ENCODE data around the gene AGPAT2. TPM values are rescaled to one million over a fixed set of nuclear protein-coding genes. Genes with fewer than 3 reads are reported as not detected.

The AGPAT2 gene
- total and polyA plus RNA-seq, 2 of the 4 experiments (the other 2 are of a cell fraction) = 16.1 to 39.5 TPM

DNA sequence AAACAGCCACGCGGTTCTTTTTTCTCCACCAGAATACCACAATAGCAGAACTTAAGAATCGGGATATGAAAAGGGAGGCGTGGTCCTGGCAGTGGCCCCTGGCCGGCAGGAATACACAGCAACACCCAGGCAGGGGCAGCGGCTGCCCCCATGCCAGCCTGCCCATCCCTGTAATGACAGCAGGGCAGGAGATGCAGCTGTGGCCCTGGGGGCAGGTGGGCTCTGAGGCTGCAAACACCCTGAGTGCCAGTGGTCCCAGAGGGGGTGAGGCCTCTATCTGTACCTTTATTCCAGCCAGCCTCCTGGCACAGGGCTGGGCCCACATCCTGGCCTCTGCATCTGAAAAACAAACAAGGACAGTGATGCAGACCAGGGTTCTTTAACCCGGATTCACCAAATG lies 37.5 kb upstream of the AGPAT2 start:
- WGBS, 2 experiments (ENCODE audit: extremely low coverage in 2 of 2, insufficient read length in 1 of 2) = no CpG with 5 or more reads among the region's 7 CpGs
- Histone ChIP-seq H3K9me3 (ENCODE audit: control insufficient read depth, insufficient read depth, low read length) (no peaks in the 10 kb centered on the region), H3K36me3 (ENCODE audit: control insufficient read depth, insufficient read depth, low read length) (peaks cover 51% of the 10 kb centered on the region), H3K4ac (ENCODE audit: low read depth, low read length) (no peak overlapping the region), H3K79me1 (ENCODE audit: low read depth in 1 of 2, low read length in 2 of 2) (peaks cover 21 to 66% of the 10 kb centered on the region in 2 experiments), H4K8ac (ENCODE audit: low read depth in 2 of 2, low read length in 2 of 2) (no peak overlapping the region), H3K4me2 (ENCODE audit: low read depth, low read length) (no peak overlapping the region), H3K9me1 (ENCODE audit: insufficient read depth, low read length) (peaks cover 19% of the 10 kb centered on the region), H2AK5ac (ENCODE audit: low read depth, low read length) (no peak overlapping the region), H3K14ac (replicated peaks; ENCODE audit: low read depth, low read length) (no peak overlapping the region), H3K4me3 (ENCODE audit: insufficient read depth, low read depth, low read length) (no peak overlapping the region), H2AFZ (replicated peaks; ENCODE audit: low read length, poor library complexity) (no peak overlapping the region), H4K5ac (ENCODE audit: low read depth, low read length) (no peak overlapping the region), H3K56ac (ENCODE audit: extremely low read depth, insufficient read depth, low read length) (no peak overlapping the region), H2AK9ac (replicated peaks; ENCODE audit: low read depth, low read length, poor library complexity) (no peak overlapping the region), H3K23ac (ENCODE audit: low read depth, low read length) (no peak overlapping the region), H2BK120ac (ENCODE audit: low read depth, low read length) (no peak overlapping the region), H3K18ac (ENCODE audit: low read depth, low read length) (no peak overlapping the region), H3K27me3 (ENCODE audit: control insufficient read depth, insufficient read depth, low read length) (no peaks in the 10 kb centered on the region), H2BK15ac (ENCODE audit: low read depth, low read length) (no peak overlapping the region), H2BK5ac (ENCODE audit: low read depth, low read length, poor library complexity, severe bottlenecking) (no peak overlapping the region), H3K9ac (ENCODE audit: low read depth, low read length) (no peak overlapping the region), H2BK20ac (ENCODE audit: low read depth, low read length) (no peak overlapping the region), H3K27ac (ENCODE audit: insufficient read depth, low read length) (no peak overlapping the region), H4K91ac (ENCODE audit: insufficient read depth, low read depth, low read length) (no peak overlapping the region), H3K4me1 (ENCODE audit: control insufficient read depth, insufficient read depth, low read length) (peaks cover 25% of the 10 kb centered on the region), H4K20me1 (ENCODE audit: insufficient read depth, low read length) (peaks cover 81% of the 10 kb centered on the region)
- CTCF ChIA-PET = no interaction called here
- POLR2A ChIA-PET (ENCODE audit: unreplicated experiment) = no interaction called here
- BruUV-seq (replicated peaks) = no TSS peak
- DNase-seq = no peak
- no peak for ATAC-seq (ENCODE audit: low read depth)
- dilution Hi-C loops (cut with HindIII; ENCODE audit: low sequenced_read_pairs, unreplicated experiment) = no loop called here
- intact Hi-C loops (cut with micrococcal nuclease) = no loop called here
- TF ChIP-seq, protein P1, sequence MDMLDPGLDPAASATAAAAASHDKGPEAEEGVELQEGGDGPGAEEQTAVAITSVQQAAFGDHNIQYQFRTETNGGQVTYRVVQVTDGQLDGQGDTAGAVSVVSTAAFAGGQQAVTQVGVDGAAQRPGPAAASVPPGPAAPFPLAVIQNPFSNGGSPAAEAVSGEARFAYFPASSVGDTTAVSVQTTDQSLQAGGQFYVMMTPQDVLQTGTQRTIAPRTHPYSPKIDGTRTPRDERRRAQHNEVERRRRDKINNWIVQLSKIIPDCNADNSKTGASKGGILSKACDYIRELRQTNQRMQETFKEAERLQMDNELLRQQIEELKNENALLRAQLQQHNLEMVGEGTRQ (IDR thresholded peaks at IDR 0.05; ENCODE audit: low read depth, low read length) = no peak
- TF ChIP-seq MAZ (IDR thresholded peaks at IDR 0.05; ENCODE audit: borderline replicate concordance, low read depth, low read length) (no peak), FOS (IDR thresholded peaks at IDR 0.05; ENCODE audit: low read depth, low read length) (no peak), RFX5 (IDR thresholded peaks at IDR 0.05; ENCODE audit: low read depth, low read length) (no peak), RAD21 (IDR thresholded peaks at IDR 0.05; ENCODE audit: low read length) (no peak), BHLHE40 (IDR thresholded peaks at IDR 0.05; ENCODE audit: low read depth, low read length) (no peak), POLR2A (IDR thresholded peaks at IDR 0.05; ENCODE audit: low read depth, low read length) (no peak), SMC3 (IDR thresholded peaks at IDR 0.05; ENCODE audit: low read depth, low read length) (no peak), CHD1 (IDR thresholded peaks at IDR 0.05; ENCODE audit: low read depth, low read length) (no peak), NFE2L2 (IDR thresholded peaks at IDR 0.05; ENCODE audit: low read depth, low read length) (no peak), CEBPB (IDR thresholded peaks at IDR 0.05; ENCODE audit: low read depth, low read length) (no peak), MXI1 (IDR thresholded peaks at IDR 0.05; ENCODE audit: borderline replicate concordance, low read depth, low read length) (no peak), RCOR1 (IDR thresholded peaks at IDR 0.05; ENCODE audit: insufficient replicate concordance, low read length) (no peak), MAFK (IDR thresholded peaks at IDR 0.05; ENCODE audit: low read depth, low read length) (no peak)
- TF ChIP-seq, protein P2, sequence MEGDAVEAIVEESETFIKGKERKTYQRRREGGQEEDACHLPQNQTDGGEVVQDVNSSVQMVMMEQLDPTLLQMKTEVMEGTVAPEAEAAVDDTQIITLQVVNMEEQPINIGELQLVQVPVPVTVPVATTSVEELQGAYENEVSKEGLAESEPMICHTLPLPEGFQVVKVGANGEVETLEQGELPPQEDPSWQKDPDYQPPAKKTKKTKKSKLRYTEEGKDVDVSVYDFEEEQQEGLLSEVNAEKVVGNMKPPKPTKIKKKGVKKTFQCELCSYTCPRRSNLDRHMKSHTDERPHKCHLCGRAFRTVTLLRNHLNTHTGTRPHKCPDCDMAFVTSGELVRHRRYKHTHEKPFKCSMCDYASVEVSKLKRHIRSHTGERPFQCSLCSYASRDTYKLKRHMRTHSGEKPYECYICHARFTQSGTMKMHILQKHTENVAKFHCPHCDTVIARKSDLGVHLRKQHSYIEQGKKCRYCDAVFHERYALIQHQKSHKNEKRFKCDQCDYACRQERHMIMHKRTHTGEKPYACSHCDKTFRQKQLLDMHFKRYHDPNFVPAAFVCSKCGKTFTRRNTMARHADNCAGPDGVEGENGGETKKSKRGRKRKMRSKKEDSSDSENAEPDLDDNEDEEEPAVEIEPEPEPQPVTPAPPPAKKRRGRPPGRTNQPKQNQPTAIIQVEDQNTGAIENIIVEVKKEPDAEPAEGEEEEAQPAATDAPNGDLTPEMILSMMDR (conservative IDR thresholded peaks at IDR 0.05; ENCODE audit: low read depth, low read length) = no peak
- in situ Hi-C loops (cut with MboI; ENCODE audit: low sequenced_read_pairs) = no loop called here

Data from IMR-90 (cell line).